ENCODE data around the gene ZNFX1.

Gene ZNFX1

GRCh38 chr20:49310705-49311104 lies 32.8 kb upstream of the ZNFX1 start:
- peaks cover 4% of the 10 kb centered on the region for H3K27me3 ChIP-seq (ENCODE audit: insufficient read depth, low read length, poor library complexity)
- no peak for DNase-seq
- peaks cover 3% of the 10 kb centered on the region for H3K9me3 ChIP-seq (ENCODE audit: insufficient read depth, low read length, severe bottlenecking)
- H3K79me2 ChIP-seq (ENCODE audit: insufficient read depth, low read length), result no peaks in the 10 kb centered on the region
- H4K20me1 ChIP-seq (ENCODE audit: insufficient read depth, low read length), result no peaks in the 10 kb centered on the region
- H3K36me3 ChIP-seq (ENCODE audit: insufficient read depth, low read length), result no peaks in the 10 kb centered on the region
- no peak overlapping the region for H3K4me3 ChIP-seq (ENCODE audit: low read depth in 1 of 2, low read length in 2 of 2)
- H3K4me2 ChIP-seq (ENCODE audit: insufficient read depth, low read length), result no peak overlapping the region
- no peak for ATAC-seq (ENCODE audit: insufficient read depth, low read depth)
- no peak overlapping the region for H3K9ac ChIP-seq (ENCODE audit: low read depth, low read length)
- no peaks in the 10 kb centered on the region for H3K4me1 ChIP-seq (ENCODE audit: insufficient read depth, low read length)
- H2AFZ ChIP-seq (ENCODE audit: low read depth, low read length), result no peak overlapping the region
- no peak overlapping the region for H3K27ac ChIP-seq (ENCODE audit: low read length)
- no peak for TF ChIP-seq CTCF (IDR thresholded peaks at IDR 0.05; ENCODE audit: borderline replicate concordance, extremely low read depth, low read length, poor library complexity, severe bottlenecking)

- H3K9ac ChIP-seq (ENCODE audit: low read depth, low read length), result no peak overlapping the region
Measured at GRCh38 chr20:49308875-49309274, 31.0 kb upstream of the ZNFX1 start.

DNA sequence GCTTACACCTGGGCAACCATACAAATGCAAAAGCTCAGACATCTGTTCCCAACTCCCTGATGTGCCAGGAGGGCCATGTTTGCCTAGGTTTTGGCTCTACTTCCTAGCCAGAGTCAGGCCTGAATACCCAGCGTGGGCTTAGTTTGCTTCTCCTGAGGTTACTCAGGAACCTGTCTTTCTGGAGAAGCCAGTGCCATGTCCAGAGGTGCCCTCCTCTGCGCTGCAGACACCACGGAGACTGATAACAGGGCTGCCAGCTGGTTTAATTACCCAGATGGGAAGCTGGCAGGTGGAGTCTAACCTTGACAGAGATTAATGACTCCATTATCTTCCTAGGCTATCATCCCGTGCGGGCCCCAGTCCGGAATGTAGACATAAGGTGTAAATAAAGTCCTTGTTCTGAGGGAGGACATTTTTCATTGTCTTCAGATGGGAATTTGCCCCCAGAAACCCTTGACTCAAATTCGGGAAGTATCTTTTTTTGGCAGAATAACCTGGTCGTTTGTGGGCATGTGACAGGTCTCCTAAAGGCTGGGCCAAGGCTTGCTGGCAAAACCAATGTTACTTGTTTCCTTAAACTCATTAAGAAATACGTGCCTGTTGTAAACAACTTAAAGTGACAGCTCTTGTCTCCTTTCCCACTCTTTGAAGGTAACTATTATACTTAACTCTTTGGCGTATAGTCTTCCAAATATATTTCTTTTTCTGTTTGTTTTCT lies 29.2 kb upstream of the ZNFX1 start:
- peaks cover 3% of the 10 kb centered on the region for H3K9me3 ChIP-seq (ENCODE audit: insufficient read depth, low read length, severe bottlenecking)
- ATAC-seq (ENCODE audit: insufficient read depth, low read depth) (no peak), DNase-seq (no peak)
- no peaks in the 10 kb centered on the region for H3K27me3 ChIP-seq (ENCODE audit: insufficient read depth, low read length, poor library complexity)
- H3K36me3 ChIP-seq (ENCODE audit: insufficient read depth, low read length), result no peaks in the 10 kb centered on the region
- no peak overlapping the region for H3K9ac ChIP-seq (ENCODE audit: low read depth, low read length)
- H3K79me2 ChIP-seq (ENCODE audit: insufficient read depth, low read length), result no peaks in the 10 kb centered on the region
- no peak overlapping the region for H3K4me2 ChIP-seq (ENCODE audit: insufficient read depth, low read length)
- TF ChIP-seq CTCF (IDR thresholded peaks at IDR 0.05; ENCODE audit: borderline replicate concordance, extremely low read depth, low read length, poor library complexity, severe bottlenecking) (no peak), EZH2 (IDR thresholded peaks at IDR 0.05; ENCODE audit: borderline replicate concordance, low read depth, low read length, severe bottlenecking) (no peak)
- no peak overlapping the region for H3K27ac ChIP-seq (ENCODE audit: low read length)
- no peaks in the 10 kb centered on the region for H4K20me1 ChIP-seq (ENCODE audit: insufficient read depth, low read length)
- H3K4me1 ChIP-seq (ENCODE audit: insufficient read depth, low read length), result peaks cover 9% of the 10 kb centered on the region; the same call in 1 of the 2 replicates
- H2AFZ ChIP-seq (ENCODE audit: low read depth, low read length), result no peak overlapping the region
- H3K4me3 ChIP-seq (ENCODE audit: low read depth in 1 of 2, low read length in 2 of 2), result no peak overlapping the region

More at GRCh38 chr20:49308875-49309274, 31.0 kb upstream of the ZNFX1 start:
- H3K27ac ChIP-seq (ENCODE audit: low read length), result no peak overlapping the region
- no peak overlapping the region for H2AFZ ChIP-seq (ENCODE audit: low read depth, low read length)
- TF ChIP-seq CTCF (IDR thresholded peaks at IDR 0.05; ENCODE audit: borderline replicate concordance, extremely low read depth, low read length, poor library complexity, severe bottlenecking), result no peak
- TF ChIP-seq EZH2 (IDR thresholded peaks at IDR 0.05; ENCODE audit: borderline replicate concordance, low read depth, low read length, severe bottlenecking), result no peak
- no peak overlapping the region for H3K4me2 ChIP-seq (ENCODE audit: insufficient read depth, low read length)
- peaks cover 2% of the 10 kb centered on the region; the same call in 1 of the 2 replicates for H3K4me1 ChIP-seq (ENCODE audit: insufficient read depth, low read length)
- H3K27me3 ChIP-seq (ENCODE audit: insufficient read depth, low read length, poor library complexity), result no peaks in the 10 kb centered on the region
- no peaks in the 10 kb centered on the region for H4K20me1 ChIP-seq (ENCODE audit: insufficient read depth, low read length)
- ATAC-seq (ENCODE audit: insufficient read depth, low read depth), result no peak
- DNase-seq, result no peak
- no peaks in the 10 kb centered on the region for H3K36me3 ChIP-seq (ENCODE audit: insufficient read depth, low read length)
- H3K9me3 ChIP-seq (ENCODE audit: insufficient read depth, low read length, severe bottlenecking), result peaks cover 3% of the 10 kb centered on the region
- no peaks in the 10 kb centered on the region for H3K79me2 ChIP-seq (ENCODE audit: insufficient read depth, low read length)
- no peak overlapping the region for H3K4me3 ChIP-seq (ENCODE audit: low read depth in 1 of 2, low read length in 2 of 2)
